Endodermal cell (in vitro differentiated cells): ENCODE results near the gene PARP8. TPM values are rescaled to one million over a fixed set of nuclear protein-coding genes. Genes with fewer than 3 reads are reported as not detected.

Source experiments
- DNase-seq: peaks from one replicate; pipeline ENCODE4 v3.0.0-alpha.2; 2017
- H3K27ac ChIP-seq: 2 replicates; pipeline ENCODE4 v1.5.1; 2013; ENCODE audit warnings: mild to moderate bottlenecking, low read depth, low read length, moderate library complexity
- H3K27me3 ChIP-seq: 2 replicates; pipeline ENCODE4 v1.6.1; 2013; ENCODE audit warnings: mild to moderate bottlenecking, low read length, moderate library complexity; ENCODE audit not compliant: insufficient read depth, control insufficient read depth, poor library complexity, severe bottlenecking
- H3K36me3 ChIP-seq: 2 replicates; pipeline ENCODE4 v1.7.0; 2013; ENCODE audit warnings: mild to moderate bottlenecking, low read length, moderate library complexity; ENCODE audit not compliant: control insufficient read depth, insufficient read depth
- H3K4me1 ChIP-seq: one replicate; pipeline ENCODE4 v1.7.0; 2013; ENCODE audit warnings: low read length; ENCODE audit not compliant: control insufficient read depth, insufficient read depth
- H3K4me3 ChIP-seq: 2 replicates; pipeline ENCODE4 v1.5.1; 2013; ENCODE audit warnings: mild to moderate bottlenecking, low read length, moderate library complexity
- H3K9ac ChIP-seq: 2 replicates; pipeline ENCODE4 v1.6.1; 2013; ENCODE audit warnings: mild to moderate bottlenecking, low read length, moderate library complexity; ENCODE audit not compliant: poor library complexity, severe bottlenecking; ENCODE audit errors: extremely low read depth
- H3K9me3 ChIP-seq: 2 replicates; pipeline ENCODE4 v1.6.1; 2013; ENCODE audit warnings: mild to moderate bottlenecking, low read length, moderate library complexity; ENCODE audit not compliant: control insufficient read depth
- H3K27ac Mint-ChIP-seq: 2 replicates; pipeline ENCODE4 v1.8.0; 2020; ENCODE audit warnings: mixed read lengths
- H3K27me3 Mint-ChIP-seq: 2 replicates; pipeline ENCODE4 v1.8.0; 2021; ENCODE audit warnings: mild to moderate bottlenecking, mixed read lengths; ENCODE audit not compliant: insufficient read depth
- H3K36me3 Mint-ChIP-seq: 2 replicates; pipeline ENCODE4 v1.8.0; 2020; ENCODE audit warnings: low read depth, mixed read lengths
- H3K4me1 Mint-ChIP-seq: 2 replicates; pipeline ENCODE4 v1.8.0; 2020; ENCODE audit warnings: mixed read lengths
- H3K4me3 Mint-ChIP-seq: 2 replicates; pipeline ENCODE4 v1.8.0; 2020; ENCODE audit warnings: mild to moderate bottlenecking, moderate library complexity, mixed read lengths
- H3K9me3 Mint-ChIP-seq: 2 replicates; pipeline ENCODE4 v1.8.0; 2020; ENCODE audit warnings: mild to moderate bottlenecking, mixed read lengths
- CTCF ChIP-seq: fragments of 200-600 bp; sonication (generic); conservative IDR thresholded peaks from 2 replicates; pipeline ENCODE4 v1.5.0; 2021; ENCODE audit warnings: antibody characterized with exemption, mild to moderate bottlenecking
- WGBS, 2 experiments: methylation state at CpG; one replicate each; pipeline versions ENCODE4 v1.1.5 to v1.1.7; 2013; ENCODE audit warnings: missing lambda C conversion rate in 2 of 2, mixed read lengths in 1 of 2; ENCODE audit not compliant: insufficient coverage in 1 of 2, insufficient read length in 1 of 2; 5-methylcytosine and 5-hydroxymethylcytosine counted together
- total RNA-seq, 2 donors: library from RNA; stranded (reverse); fragmentation: NEBNext Ultra II Directional in 1 of 2; extraction: Animal tissue kit (Norgen Biotek cat#: 25700) in 1 of 2; gene quantifications; 2 replicates in 1 of 2; 3 replicates in 1 of 2; pipeline ENCODE4 v1.2.1, GENCODE V29; 2021

PARP8 gene
- total RNA-seq, 2 donors from 2014 or later = 18.7 to 19.4 TPM

GRCh38 chr5:50763351-50763750 is 96.9 kb downstream of the PARP8 start:
- Histone ChIP-seq H3K9ac (no peak overlapping the region), H3K9me3 (no peaks in the 10 kb centered on the region), H3K4me1 (no peaks in the 10 kb centered on the region), H3K27ac (peak overlapping the region; percentile 50), H3K36me3 (peaks cover 7% of the 10 kb centered on the region), H3K4me3 (no peak overlapping the region), H3K27me3 (no peaks in the 10 kb centered on the region)
- H3K27ac Mint-ChIP-seq = no peak overlapping the region
- no peak for TF ChIP-seq CTCF
- DNase-seq = no peak
- H3K36me3 Mint-ChIP-seq = no peaks in the 10 kb centered on the region
- no peaks in the 10 kb centered on the region for H3K4me1 Mint-ChIP-seq
- H3K27me3 Mint-ChIP-seq = no peaks in the 10 kb centered on the region
- H3K4me3 Mint-ChIP-seq = no peak overlapping the region
- H3K9me3 Mint-ChIP-seq = no peaks in the 10 kb centered on the region

- TF ChIP-seq CTCF = no peak
- Mint-ChIP-seq H3K36me3 (no peaks in the 10 kb centered on the region), H3K27ac (no peak overlapping the region), H3K4me1 (no peaks in the 10 kb centered on the region), H3K4me3 (no peak overlapping the region), H3K9me3 (no peaks in the 10 kb centered on the region), H3K27me3 (no peaks in the 10 kb centered on the region)
- 80 to 92% methylated on average over 5 to 7 of the region's 7 CpGs for whole genome bisulfite sequencing, 2 experiments
- Histone ChIP-seq H3K27ac (peak overlapping the region; percentile 50), H3K27me3 (no peaks in the 10 kb centered on the region), H3K4me1 (no peaks in the 10 kb centered on the region), H3K4me3 (no peak overlapping the region), H3K9me3 (no peaks in the 10 kb centered on the region), H3K9ac (no peak overlapping the region), H3K36me3 (peaks cover 7% of the 10 kb centered on the region)
- DNase-seq = no peak
Measured at GRCh38 chr5:50763846-50764245, 97.4 kb downstream of the PARP8 start.

- Histone ChIP-seq H3K27ac (no peak overlapping the region), H3K4me1 (no peaks in the 10 kb centered on the region), H3K9me3 (no peaks in the 10 kb centered on the region), H3K9ac (no peak overlapping the region), H3K27me3 (no peaks in the 10 kb centered on the region), H3K4me3 (no peak overlapping the region), H3K36me3 (peaks cover 7% of the 10 kb centered on the region)
- H3K36me3 Mint-ChIP-seq = peaks cover 9% of the 10 kb centered on the region
- H3K4me3 Mint-ChIP-seq = no peak overlapping the region
- no peak overlapping the region for H3K27ac Mint-ChIP-seq
- no peak for DNase-seq
- no peaks in the 10 kb centered on the region for H3K4me1 Mint-ChIP-seq
- no peaks in the 10 kb centered on the region for H3K27me3 Mint-ChIP-seq
- TF ChIP-seq CTCF = no peak
- H3K9me3 Mint-ChIP-seq = no peaks in the 10 kb centered on the region
- WGBS, 2 experiments = 67% methylated on average over 1 of the region's 2 CpGs; no CpG with 5 or more reads in 1 of the 2 experiments
Measured at GRCh38 chr5:50766042-50766441, 99.6 kb downstream of the PARP8 start.
